NCI-H510A (cell line): ENCODE measurements around the gene CNBP.
"Not testable (repeated sequence)": the region's sequence is repeated elsewhere in the genome, so short reads cannot be mapped to it uniquely, and the experiment has no call there.

Source experiments
- DNase-seq: peaks from one replicate; lab custom pipeline; 2025; lab: John Stamatoyannopoulos, UW

CNBP gene

GRCh38 chr3:129183569-129184395, at the start of gene CNBP:
TSS of gene CNBP (minus strand) at chr3:129183896. CDS start at chr3:129171757, 12,139 bp downstream.
- peak; percentile 86 for DNase-seq

DNA sequence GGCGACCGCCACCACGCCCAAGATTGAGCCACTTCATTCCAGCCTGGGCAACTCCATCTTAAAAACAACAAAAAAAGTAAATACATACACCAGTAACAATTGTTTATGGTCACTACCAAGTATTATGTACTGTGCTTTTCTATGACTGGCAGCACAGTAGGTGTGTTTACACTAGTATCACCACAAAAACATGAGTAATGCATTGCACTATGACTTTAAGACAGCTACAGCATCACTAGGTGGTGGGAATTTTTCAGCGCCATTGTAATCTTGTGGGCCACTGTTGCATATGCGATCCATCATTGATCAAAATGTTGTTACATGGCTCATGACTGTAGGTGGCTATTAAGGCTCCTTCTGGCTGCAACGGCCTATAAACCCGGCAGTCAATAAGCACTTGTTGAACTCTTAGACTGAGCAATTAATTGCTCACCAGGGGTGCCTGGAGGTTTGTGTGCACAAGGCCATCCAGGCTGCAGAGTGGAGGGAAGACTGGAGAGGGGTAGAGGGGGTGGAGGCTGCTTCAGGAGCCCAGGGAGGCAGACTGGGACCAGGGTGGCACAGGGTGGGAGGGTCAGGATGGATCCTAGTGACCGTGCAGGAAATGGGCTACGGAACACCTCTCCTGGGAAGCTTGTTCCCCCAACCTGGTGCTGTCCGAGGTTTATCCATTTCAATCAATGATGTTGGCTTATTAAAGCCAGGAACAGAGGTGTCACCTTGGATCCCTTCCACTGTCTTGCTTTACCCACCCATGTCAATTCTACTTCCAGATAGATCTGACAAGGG, 47.8 kb upstream of the CNBP start:
- DNase-seq, result peak; percentile 50

DNA sequence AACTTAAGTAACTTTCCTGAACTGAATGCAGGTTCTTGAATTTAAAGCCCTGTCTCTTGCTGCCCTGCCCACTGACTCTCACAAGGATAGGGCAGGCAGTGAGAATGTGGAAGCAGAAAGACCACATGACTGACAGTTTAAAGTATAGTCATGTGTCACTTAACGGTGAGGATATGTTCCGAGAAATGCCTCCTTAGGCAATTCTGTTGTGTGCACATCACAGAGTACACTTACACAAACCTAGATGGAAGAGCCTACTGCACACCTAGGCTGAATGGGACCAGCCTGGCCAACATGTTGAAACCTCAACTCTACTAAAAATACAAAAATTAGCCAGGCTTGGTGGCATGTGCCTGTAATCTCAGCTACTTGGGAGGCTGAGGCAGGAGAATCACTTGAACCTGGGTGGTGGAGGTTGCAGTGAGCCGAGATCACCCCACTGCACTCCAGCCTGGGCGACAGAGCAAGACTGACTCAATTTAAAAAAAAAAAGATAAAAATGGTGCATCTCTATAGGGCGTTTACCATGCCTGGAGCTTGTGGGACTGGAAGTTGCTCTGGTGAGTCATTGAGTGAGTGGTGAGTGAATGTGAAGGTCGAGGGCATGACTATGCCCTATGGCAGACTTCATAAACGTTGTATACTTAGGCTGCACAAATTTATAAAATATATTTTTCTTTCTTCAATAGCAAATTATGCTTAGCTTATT, 46.8 kb upstream of the CNBP start:
- no peak for DNase-seq

- no peak for DNase-seq
Observed at GRCh38 chr3:129228891-129229585, 45.3 kb upstream of the CNBP start.

DNA sequence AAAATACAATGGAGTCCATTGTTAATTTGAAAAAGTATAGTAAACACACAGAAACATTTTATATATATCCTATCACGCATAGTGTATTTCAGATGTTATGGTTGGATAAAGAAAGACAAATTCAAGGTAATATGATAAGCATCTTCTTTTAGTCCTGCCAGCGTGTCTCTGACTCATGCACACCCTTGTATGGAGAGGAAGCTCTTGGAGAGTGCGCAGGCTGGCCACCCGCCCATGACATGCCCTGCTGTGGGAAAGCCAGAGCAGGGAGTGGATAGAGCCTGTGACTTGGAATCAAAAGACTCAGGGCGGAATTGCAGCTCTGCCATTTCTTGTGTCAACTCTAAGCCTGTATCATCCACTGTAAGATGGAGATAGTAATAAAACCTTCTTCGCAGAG, 42.7 kb upstream of the CNBP start:
- no peak for DNase-seq

DNA sequence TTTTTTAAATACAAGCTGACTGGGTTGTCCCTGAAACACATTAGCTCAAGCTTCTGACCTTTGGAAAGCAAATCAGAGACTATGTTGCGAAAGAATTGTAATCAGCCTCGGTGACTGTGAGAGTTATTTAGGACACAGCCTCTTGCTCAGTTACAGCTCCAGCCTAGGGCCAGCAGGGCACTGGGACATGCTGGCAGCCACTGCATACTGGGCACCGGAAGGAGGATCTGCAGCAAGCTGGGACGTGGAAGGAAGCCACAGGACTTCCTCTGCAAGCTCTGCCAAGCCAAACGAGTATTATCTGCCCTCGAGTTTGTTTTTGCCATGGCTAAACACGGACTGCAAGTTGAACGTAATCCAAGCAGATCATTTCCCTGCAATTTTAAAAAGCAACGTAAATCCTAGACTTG, 41.3 kb upstream of the CNBP start:
- peak; percentile 14 for DNase-seq

DNA sequence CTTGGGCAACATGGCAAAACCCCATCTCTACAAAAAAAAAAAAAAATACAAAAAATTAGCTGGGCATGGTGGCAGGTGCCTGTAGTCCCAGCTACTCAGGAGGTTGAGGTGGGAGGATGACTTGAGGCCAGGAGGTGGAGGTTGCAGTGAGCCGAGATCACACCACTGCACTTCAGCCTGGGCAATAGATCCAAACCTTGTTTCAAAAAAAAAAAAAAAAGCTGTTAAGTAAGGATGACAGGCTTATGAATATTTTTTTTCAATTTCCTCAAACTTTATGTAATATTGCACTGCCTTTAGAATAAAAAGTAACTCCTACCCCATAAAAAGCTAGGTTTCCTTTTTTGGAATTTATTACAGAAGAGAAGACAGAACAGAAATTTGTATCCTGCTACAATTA, 40.7 kb upstream of the CNBP start:
- not testable (repeated sequence) for DNase-seq

GRCh38 chr3:129218742-129219141, 35.0 kb upstream of the CNBP start:
- DNase-seq, result no peak

DNA sequence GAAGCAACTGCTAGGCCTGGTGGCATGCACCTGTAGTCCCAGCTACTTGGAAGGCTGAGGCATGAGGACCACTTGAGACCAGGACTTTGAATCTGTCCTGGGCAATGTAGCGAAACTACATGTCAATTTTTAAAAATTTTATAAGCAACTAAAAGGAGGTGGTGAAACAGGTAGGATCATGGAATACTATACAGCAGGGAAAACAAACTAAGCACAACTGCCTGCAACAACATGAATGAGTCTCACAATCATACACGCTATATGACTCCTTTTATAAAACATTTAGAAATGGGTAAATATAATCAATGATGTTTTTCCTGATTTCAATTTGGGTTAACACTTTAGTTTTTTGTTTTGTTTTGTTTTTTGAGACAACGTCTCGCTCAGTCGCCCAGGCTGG, 29.5 kb upstream of the CNBP start:
- no peak for DNase-seq

DNA sequence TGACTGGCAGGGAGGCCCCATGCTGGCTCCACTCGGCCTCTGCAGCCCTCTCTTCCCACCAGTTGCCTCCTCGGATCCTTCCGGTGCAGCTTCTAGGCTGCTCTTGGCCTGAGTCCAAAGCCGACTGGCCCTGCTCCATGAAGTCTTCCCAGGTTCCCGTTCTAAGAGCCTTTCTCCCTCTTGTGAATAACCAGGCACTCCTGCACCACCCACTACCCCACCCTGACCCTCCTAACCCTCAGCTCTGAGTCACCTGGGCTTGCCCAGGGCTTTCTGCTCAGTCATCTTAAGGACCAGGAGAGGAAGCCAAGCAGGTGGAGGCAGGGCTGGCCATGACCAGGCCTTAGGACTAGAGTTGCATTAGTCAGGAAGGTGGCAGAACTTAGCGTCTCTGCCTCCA, 28.1 kb upstream of the CNBP start:
- peak; percentile 80 for DNase-seq

GRCh38 chr3:129211345-129211744, 27.6 kb upstream of the CNBP start:
- DNase-seq, result no peak

DNA sequence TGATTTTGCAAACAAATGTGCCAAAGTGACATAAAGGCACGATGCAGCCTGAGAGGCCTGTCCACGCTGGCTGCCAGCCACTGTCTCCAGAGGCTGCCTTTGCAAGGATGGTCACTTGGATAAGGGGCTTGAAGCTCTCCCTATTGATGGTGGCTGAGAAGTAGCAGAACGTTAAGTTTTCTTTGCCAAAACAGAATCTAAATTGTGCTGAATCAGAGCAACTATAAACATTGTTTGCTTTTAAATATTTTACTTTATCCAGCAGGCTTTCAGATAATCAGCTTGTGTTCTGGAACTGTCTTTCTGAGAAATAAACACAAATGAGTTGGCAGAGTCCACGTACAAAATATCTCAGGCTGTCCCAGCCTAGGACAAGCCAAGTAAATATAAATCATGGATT, 23.8 kb upstream of the CNBP start:
- no peak for DNase-seq

DNA sequence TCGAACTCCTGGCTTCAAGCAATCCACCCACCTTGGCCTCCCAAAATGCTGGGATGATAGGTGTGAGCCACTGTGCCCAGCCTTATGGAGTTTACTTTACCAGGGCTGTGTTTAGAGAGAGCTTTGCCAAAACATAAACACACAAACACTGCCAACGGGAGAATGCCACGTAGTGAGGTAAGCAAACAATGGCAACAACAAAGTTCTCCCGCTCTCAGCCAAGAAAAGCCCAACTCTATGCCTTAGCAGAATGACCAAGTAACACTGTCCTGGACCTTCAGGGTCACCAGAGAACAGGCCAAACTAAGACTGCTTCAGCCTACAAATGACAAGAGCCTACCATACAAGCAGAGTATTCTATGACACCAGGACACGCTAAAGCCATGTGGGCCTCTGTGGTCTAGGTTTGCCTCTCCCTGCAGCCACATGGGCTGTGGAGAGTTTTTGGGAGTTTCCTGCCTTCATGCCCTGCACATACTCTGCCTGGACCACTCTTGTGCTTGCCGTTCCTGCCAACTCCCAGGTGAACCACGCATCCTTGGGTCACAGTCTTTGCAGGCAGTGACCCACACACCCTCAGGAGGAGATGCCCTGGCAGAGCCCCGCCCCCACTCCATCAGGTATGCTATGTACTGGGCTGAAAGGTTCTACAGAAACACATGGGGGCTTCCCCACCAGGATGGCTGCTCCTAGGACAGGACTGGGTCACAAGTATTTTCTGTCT, 21.6 kb upstream of the CNBP start:
- DNase-seq, result no peak

DNA sequence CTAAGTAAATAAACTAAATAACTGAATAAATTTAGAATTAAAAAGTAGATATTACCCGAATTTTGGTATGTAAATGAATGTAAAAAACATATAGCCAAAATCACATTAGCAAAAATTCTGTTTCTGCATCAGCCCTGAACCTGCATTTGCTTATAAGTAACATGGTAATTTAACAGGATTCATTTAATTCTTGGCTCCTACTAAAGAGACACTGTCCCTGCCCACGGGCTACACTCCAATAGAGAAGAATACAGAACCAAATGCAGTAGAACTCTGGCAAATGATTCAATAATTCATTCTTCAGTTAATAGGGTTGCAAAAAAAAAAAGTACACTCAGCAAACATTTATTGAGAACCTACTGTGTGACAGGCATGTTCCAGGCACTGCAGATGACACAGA, 20.8 kb upstream of the CNBP start:
- DNase-seq, result no peak

DNA sequence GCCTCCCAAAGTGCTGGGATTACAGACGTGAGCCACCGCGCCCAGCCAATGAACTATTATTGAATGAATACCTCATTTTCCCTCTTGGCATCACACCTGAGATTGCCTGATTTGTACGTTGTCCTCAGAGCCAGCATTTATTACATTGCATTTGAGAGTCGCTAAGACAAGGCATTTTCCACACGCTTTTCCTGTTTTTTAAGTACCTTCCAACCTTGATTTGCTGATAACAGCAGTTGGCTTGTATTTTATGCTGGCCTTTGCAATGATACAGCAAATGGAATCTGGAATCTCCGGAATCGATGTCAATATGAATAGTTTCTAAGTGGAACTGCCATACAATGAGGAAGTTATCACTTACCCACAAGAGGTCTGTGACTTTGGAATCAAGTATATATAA, 15.7 kb upstream of the CNBP start:
- DNase-seq, result no peak

- DNase-seq, result no peak
Observed at GRCh38 chr3:129197321-129197720, 13.6 kb upstream of the CNBP start.

DNA sequence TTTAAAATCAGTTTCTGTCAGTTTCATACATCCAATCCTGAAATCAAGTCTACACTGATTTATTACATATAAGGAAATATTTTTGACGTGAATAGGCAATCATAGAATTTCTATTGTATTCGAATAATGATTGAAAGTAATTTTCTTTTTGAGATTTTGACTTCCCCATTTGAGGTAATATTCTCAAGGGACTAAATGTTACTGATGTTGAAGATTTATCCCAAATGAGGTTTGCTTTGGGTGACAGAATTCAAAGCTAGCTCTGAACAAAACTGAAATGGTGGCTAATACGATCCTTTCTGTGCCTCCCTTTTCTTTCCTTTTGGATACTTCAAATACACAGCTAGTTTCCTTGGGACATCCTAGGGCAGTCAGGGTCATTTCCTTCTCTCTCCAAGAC, 12.9 kb upstream of the CNBP start:
- no peak for DNase-seq

DNA sequence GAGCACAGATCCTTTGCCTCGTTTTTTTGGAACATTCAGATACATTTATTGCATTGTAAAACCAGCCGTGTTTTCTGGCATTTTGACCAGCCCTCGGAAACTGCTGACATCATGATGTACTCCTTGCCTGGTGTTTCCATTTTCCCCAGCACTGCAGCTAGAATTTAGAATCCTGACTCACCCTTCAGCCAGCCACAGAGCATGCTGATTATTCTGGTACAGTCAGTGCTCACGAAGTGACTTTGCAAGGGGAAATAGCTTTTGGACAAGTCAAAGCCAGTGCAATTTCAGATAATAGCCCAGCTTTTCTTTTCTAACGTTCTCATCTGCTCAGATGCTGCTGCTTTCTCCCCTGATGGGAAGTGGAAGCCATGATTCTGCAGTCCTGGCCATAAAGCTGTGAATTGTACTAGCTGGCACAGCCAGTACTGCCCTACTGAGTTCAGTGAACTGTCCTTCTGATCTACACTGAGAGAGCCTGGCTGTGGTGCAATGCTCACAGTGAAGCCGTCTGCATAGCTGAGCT, 12.1 kb upstream of the CNBP start:
- DNase-seq, result no peak

GRCh38 chr3:129189793-129190192, 6.1 kb upstream of the CNBP start:
- not testable (repeated sequence) for DNase-seq

DNA sequence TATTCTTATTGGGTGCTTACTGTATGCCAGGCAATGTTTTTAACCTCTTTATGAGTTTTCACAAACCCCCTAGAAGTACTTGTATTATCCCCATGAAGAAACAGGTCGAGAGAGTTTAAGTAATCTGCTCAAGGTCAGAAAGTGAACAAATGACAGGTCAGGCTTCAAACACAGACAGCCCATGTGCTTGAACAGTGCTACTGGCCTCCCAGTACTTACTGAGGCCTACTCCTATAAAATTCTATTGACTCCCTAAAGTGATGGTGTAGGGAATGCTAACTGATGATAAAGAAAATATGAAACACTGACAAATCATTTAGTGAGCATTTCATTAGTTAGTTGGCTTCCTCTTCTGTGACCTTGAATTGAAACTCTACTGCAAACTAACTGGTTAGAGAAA, 4.2 kb upstream of the CNBP start:
- DNase-seq, result no peak

DNA sequence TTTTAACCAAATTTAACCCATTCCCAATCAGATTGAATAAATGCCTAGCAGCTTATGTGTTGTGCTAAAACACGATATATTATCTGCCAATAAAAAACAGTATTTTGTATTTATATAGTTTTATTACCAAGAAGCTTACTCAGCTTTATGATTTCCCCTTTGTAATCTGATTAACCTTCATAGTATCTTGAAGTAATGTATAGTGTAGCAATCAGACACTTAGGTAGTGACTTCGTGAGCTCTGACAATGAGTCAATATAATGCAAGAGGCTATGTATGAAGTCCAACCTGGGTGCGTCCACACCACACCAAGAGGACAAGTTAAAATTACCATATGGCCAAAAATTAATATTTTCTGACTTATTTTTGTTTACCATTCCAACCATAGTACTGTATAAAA, 2.1 kb upstream of the CNBP start:
- no peak for DNase-seq
